Progenitor cell of endocrine pancreas (in vitro differentiated cells): ENCODE measurements around the gene RAI2. TPM values are rescaled to one million over a fixed set of nuclear protein-coding genes. Genes with fewer than 3 reads are reported as not detected.

Experiments used
- DNase-seq: peaks from one replicate; pipeline ENCODE4 v3.0.0; 2021; ENCODE audit warnings: low spot score; ENCODE audit not compliant: unreplicated experiment
- H3K27ac Mint-ChIP-seq: 2 replicates; pipeline ENCODE4 v1.8.0; 2021; ENCODE audit warnings: mild to moderate bottlenecking, moderate library complexity, mixed read lengths
- H3K27me3 Mint-ChIP-seq: 2 replicates; pipeline ENCODE4 v1.8.0; 2021; ENCODE audit warnings: mixed read lengths
- H3K36me3 Mint-ChIP-seq: 2 replicates; pipeline ENCODE4 v1.8.0; 2022; ENCODE audit warnings: mixed read lengths; ENCODE audit not compliant: insufficient read depth
- H3K4me1 Mint-ChIP-seq: 2 replicates; pipeline ENCODE4 v1.8.0; 2021; ENCODE audit warnings: low read depth, mixed read lengths
- H3K4me3 Mint-ChIP-seq: 2 replicates; pipeline ENCODE4 v1.8.0; 2021; ENCODE audit warnings: low read depth, mild to moderate bottlenecking, moderate library complexity, mixed read lengths
- H3K9me3 Mint-ChIP-seq: 2 replicates; pipeline ENCODE4 v1.8.0; 2021; ENCODE audit warnings: low read depth, mixed read lengths
- CTCF ChIP-seq: fragments of 200-600 bp; sonication (generic); IDR thresholded peaks from one replicate; pipeline ENCODE4 v1.5.0; 2021; ENCODE audit warnings: antibody characterized with exemption, mild to moderate bottlenecking; ENCODE audit not compliant: unreplicated experiment
- long read RNA-seq: library from polyadenylated mRNA; unstranded; transcript quantifications from one replicate; pipeline ENCODE4 v2.0.0, GENCODE V29; 2020
- total RNA-seq: library from RNA; stranded (reverse); gene quantifications from 2 replicates; pipeline ENCODE4 v1.2.1, GENCODE V29; 2021

RAI2 gene
- 7.0 and 7.2 TPM in 2 replicates for total RNA-seq
- long read RNA-seq, partial matches to known transcripts = 0 of 2 reads
- long read RNA-seq, other reads (novel, unspliced or antisense) = 2 of 2 reads

DNA sequence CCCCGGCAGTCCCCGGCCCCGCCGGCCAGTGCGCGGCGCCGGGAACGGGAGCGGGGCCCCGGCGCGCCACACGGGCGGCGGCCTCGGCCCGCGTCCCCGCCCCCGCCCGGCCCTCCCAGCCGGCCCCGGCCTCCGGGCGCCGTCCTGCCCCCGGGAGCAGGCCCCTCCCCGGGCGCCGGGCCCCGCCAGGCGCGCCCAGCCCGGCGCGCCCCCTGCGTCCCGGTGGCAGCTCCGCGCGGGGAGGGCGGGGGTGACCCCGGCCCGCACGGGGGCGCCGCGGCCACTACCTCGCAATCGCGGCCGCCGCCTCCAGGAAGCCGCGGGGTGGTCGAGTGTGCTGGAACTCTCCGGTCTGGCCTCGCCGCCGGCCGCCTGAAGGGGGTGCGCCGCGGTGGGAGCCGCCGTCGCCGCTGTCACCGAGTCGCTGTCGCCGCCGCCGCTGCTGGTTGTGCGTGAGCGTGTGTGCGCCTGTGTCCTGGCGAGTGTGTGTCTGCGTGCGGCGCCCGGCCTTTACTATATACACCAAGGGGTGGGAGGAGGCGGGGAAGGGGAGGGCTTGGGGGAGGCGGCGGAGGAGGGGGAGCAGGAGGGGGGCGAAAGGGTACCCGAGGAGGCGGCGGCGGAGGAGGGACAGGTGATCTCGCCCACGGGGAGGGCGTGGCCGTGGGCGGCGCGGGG lies at the start of gene RAI2:
RAI2 (minus strand) TSS at position 488 of the 678 bp plus-strand sequence. CDS start 59,288 bp downstream, outside the sequence.
- H3K27me3 Mint-ChIP-seq = peaks cover 73% of the 10 kb centered on the region
- peak; percentile 44 for TF ChIP-seq CTCF
- peak; percentile 60 for DNase-seq
- H3K4me3 Mint-ChIP-seq = peak within 1 kb of the TSS; percentile 75
- H3K4me1 Mint-ChIP-seq = peaks cover 9% of the 10 kb centered on the region
- H3K27ac Mint-ChIP-seq = peak within 1 kb of the TSS; percentile 74
- no peaks in the 10 kb centered on the region for H3K9me3 Mint-ChIP-seq
- H3K36me3 Mint-ChIP-seq = no peaks in the 10 kb centered on the region

DNA sequence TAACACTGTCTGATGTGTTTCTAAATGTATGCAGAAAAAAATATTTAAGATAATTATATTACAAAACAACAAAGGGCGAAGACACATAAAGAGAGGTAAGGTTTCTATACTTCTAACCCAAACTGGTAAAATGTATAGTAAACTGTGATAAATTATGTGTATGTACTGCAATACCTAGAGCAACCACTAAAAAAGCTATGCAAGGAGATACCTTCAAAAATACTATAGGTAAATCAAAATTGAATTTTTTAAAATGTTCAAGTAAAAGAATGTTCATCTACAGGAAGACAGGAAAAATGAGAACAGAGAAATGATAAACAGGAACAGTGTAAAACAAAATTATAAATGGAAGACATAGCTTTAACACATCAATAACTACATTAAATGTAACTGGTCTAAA lies 27.3 kb upstream of the RAI2 start:
- TF ChIP-seq CTCF = peak; percentile 29
- no peak for DNase-seq
- H3K9me3 Mint-ChIP-seq = peaks cover 38% of the 10 kb centered on the region
- H3K4me1 Mint-ChIP-seq = no peaks in the 10 kb centered on the region
- H3K27me3 Mint-ChIP-seq = no peaks in the 10 kb centered on the region
- H3K27ac Mint-ChIP-seq = no peak overlapping the region
- peaks cover 2% of the 10 kb centered on the region for H3K36me3 Mint-ChIP-seq
- no peak overlapping the region for H3K4me3 Mint-ChIP-seq

DNA sequence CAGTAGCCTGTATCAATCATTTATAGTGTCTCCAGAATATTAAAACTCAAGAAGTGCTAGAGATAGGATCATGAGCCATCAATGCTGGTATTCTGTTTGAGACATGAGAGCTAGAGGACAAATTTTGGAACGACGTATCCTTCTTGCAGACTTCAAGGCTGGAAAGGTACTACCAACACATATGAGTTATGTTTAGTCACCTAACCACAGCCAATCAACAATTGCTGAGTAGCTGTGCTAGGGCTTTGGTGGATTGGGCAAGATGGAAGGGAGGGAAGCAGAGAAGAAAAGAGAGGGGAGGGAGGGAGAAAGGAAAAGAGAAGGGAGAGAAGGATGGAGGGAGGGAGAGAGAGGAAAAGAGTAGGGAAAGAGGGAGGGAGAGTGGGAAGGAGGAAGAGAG lies 21.6 kb upstream of the RAI2 start:
- Mint-ChIP-seq H3K9me3 (peaks cover 32% of the 10 kb centered on the region), H3K4me1 (no peaks in the 10 kb centered on the region), H3K4me3 (no peak overlapping the region), H3K36me3 (peaks cover 5% of the 10 kb centered on the region), H3K27me3 (no peaks in the 10 kb centered on the region), H3K27ac (no peak overlapping the region)
- DNase-seq = no peak
- no peak for TF ChIP-seq CTCF

DNA sequence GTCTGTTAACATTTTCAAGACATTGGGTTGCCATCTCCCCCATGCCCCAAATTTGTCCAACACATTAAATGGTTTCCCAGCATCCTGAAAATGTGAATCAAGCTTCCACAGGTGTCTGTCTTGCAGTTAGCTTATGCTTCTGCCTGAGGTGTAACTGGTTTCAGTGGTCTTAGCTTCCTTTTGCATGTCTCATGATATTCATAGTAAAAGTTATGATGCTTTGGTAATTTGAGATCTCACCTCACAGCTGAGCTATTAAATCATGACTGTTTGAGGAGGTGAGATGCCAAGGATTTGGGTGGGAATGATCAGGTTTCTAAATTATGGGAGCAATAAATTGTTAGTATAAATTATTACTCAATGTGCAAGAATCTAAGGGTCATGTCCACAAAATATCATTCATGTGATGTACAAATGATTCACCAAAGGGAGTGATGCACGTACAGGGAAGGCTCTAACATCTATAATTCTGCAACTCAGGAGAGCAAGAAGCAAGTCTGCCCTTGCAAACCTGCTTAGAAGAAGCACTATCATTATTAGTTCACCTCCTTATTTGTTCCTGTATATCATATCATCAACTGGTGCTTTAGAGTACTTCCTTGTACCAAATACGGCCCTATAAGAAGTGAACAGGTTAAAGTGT lies 17.1 kb upstream of the RAI2 start:
- H3K4me3 Mint-ChIP-seq = no peak overlapping the region
- H3K36me3 Mint-ChIP-seq = peaks cover 1% of the 10 kb centered on the region
- H3K27ac Mint-ChIP-seq = no peak overlapping the region
- H3K9me3 Mint-ChIP-seq = peaks cover 36% of the 10 kb centered on the region
- no peak for TF ChIP-seq CTCF
- no peaks in the 10 kb centered on the region for H3K4me1 Mint-ChIP-seq
- H3K27me3 Mint-ChIP-seq = no peaks in the 10 kb centered on the region
- no peak for DNase-seq

DNA sequence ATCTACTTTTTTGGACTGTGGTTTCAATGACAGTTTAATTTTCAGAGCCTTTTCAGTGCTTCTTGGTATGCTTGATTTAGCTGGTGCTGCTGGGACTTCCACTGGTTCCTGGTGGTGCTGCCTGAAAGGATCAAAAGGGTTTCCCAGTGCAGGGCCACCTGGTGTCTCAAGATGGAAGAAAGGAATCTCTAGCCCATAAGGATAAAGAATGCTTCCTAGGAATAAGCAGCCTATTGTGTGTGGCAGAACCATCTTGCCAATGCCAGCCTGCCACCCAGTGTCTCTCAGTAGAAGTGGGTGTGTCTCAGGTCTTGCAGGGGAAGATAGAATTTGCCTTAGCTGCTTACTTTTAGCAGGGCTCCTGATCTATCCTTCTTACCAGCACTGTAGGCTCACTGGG lies 15.0 kb upstream of the RAI2 start:
- no peak overlapping the region for H3K27ac Mint-ChIP-seq
- no peaks in the 10 kb centered on the region for H3K4me1 Mint-ChIP-seq
- TF ChIP-seq CTCF = no peak
- H3K27me3 Mint-ChIP-seq = no peaks in the 10 kb centered on the region
- peaks cover 2% of the 10 kb centered on the region for H3K36me3 Mint-ChIP-seq
- no peak overlapping the region for H3K4me3 Mint-ChIP-seq
- no peak for DNase-seq
- H3K9me3 Mint-ChIP-seq = peaks cover 44% of the 10 kb centered on the region
